ENCODE data around the gene SLC16A1. TPM values are rescaled to one million over a fixed set of nuclear protein-coding genes. Genes with fewer than 3 reads are reported as not detected.
"Not testable (repeated sequence)": the region's sequence is repeated elsewhere in the genome, so short reads cannot be mapped to it uniquely, and the experiment has no call there.

SLC16A1 gene
- total RNA-seq, 1 experiment from 2014 or later: 116 TPM

GRCh38 chr1:112887599-112888283 is 68.3 kb downstream of the SLC16A1 start:
- CTCF ChIA-PET: no interaction called here
- Histone ChIP-seq H3K4me2 (ENCODE audit: low read length) (no peak overlapping the region), H3K9me2 (replicated peaks; ENCODE audit: low read length) (no peaks in the 10 kb centered on the region), H3K9me3 (ENCODE audit: low read length) (no peaks in the 10 kb centered on the region), H3K27ac (ENCODE audit: low read length) (no peak overlapping the region), H3K4me3 (ENCODE audit: low read length) (no peak overlapping the region), H3K79me2 (ENCODE audit: low read length) (no peaks in the 10 kb centered on the region), H2AFZ (ENCODE audit: low read length) (no peak overlapping the region), H3K36me3 (ENCODE audit: low read depth, low read length) (no peaks in the 10 kb centered on the region), H3K27me3 (ENCODE audit: low read length) (no peaks in the 10 kb centered on the region), H3F3A (ENCODE audit: low read length, unreplicated experiment) (no peaks in the 10 kb centered on the region), H4K20me1 (ENCODE audit: low read length) (no peaks in the 10 kb centered on the region), H3K9ac (ENCODE audit: low read length) (no peak overlapping the region), H3K4me1 (ENCODE audit: insufficient read depth, low read length) (no peaks in the 10 kb centered on the region)
- no TSS peak for BruUV-seq (replicated peaks)
- DNase-seq (peak; percentile 9), ATAC-seq (peak; percentile 22; the same call in 1 of the 2 replicates)
- no peak for TF ChIP-seq EZH2phosphoT487 (IDR thresholded peaks at IDR 0.05; ENCODE audit: borderline replicate concordance, low read length)
- TF ChIP-seq EZH2 (IDR thresholded peaks at IDR 0.05; ENCODE audit: low read length, unreplicated experiment): no peak
- no peak for TF ChIP-seq CTCF (conservative IDR thresholded peaks at IDR 0.05; ENCODE audit: low read depth, low read length)
- POLR2A ChIA-PET (ENCODE audit: unreplicated experiment): no interaction called here
- intact Hi-C loops (cut with micrococcal nuclease): loop anchor here (10.0 kb wide), 1 partner anchor 187 kb away; the partner anchor contains the start of gene LRIG2

GRCh38 chr1:112884996-112885395 is 71.0 kb downstream of the SLC16A1 start:
- CTCF ChIA-PET; H3K4me3 ChIP-seq (ENCODE audit: low read length); H3K79me2 ChIP-seq (ENCODE audit: low read length); POLR2A ChIA-PET (ENCODE audit: unreplicated experiment); H3K27ac ChIP-seq (ENCODE audit: low read length); H3K4me1 ChIP-seq (ENCODE audit: insufficient read depth, low read length); H3F3A ChIP-seq (ENCODE audit: low read length, unreplicated experiment); H3K36me3 ChIP-seq (ENCODE audit: low read depth, low read length); H3K4me2 ChIP-seq (ENCODE audit: low read length); H2AFZ ChIP-seq (ENCODE audit: low read length); H4K20me1 ChIP-seq (ENCODE audit: low read length); H3K27me3 ChIP-seq (ENCODE audit: low read length); H3K9me3 ChIP-seq (ENCODE audit: low read length); H3K9ac ChIP-seq (ENCODE audit: low read length); DNase-seq; BruUV-seq (replicated peaks); ATAC-seq; H3K9me2 ChIP-seq (replicated peaks; ENCODE audit: low read length): not testable (repeated sequence)
- intact Hi-C loops (cut with micrococcal nuclease): loop anchor here (10.0 kb wide), 1 partner anchor 190 kb away; the partner anchor contains the start of gene LRIG2

GRCh38 chr1:112882271-112882744 is 73.7 kb downstream of the SLC16A1 start:
- Histone ChIP-seq H2AFZ (ENCODE audit: low read length) (no peak overlapping the region), H3K79me2 (ENCODE audit: low read length) (no peaks in the 10 kb centered on the region), H3K4me3 (ENCODE audit: low read length) (no peak overlapping the region), H3K9me3 (ENCODE audit: low read length) (no peaks in the 10 kb centered on the region), H3K27me3 (ENCODE audit: low read length) (no peaks in the 10 kb centered on the region), H3K4me1 (ENCODE audit: insufficient read depth, low read length) (peaks cover 6% of the 10 kb centered on the region), H4K20me1 (ENCODE audit: low read length) (no peaks in the 10 kb centered on the region), H3K4me2 (ENCODE audit: low read length) (no peak overlapping the region), H3K9me2 (replicated peaks; ENCODE audit: low read length) (no peaks in the 10 kb centered on the region), H3K36me3 (ENCODE audit: low read depth, low read length) (no peaks in the 10 kb centered on the region), H3K9ac (ENCODE audit: low read length) (no peak overlapping the region), H3F3A (ENCODE audit: low read length, unreplicated experiment) (no peaks in the 10 kb centered on the region), H3K27ac (ENCODE audit: low read length) (no peak overlapping the region)
- no peak for DNase-seq
- ChIA-PET POLR2A (ENCODE audit: unreplicated experiment) (interaction anchor here (1.0 kb wide), 1 partner anchor 74 kb away, joined by 3 read pairs; the partner anchor contains the start of gene SLC16A1), CTCF (interaction anchor here (0.7 to 1.2 kb wide), 2 partner anchors 160 to 190 kb away, joined by 3 to 9 read pairs; partner anchors contain the start of gene LRIG2)
- TF ChIP-seq EZH2phosphoT487 (IDR thresholded peaks at IDR 0.05; ENCODE audit: borderline replicate concordance, low read length) (no peak), CTCF (conservative IDR thresholded peaks at IDR 0.05; ENCODE audit: low read depth, low read length) (no peak), EZH2 (IDR thresholded peaks at IDR 0.05; ENCODE audit: low read length, unreplicated experiment) (no peak)
- no peak for ATAC-seq
- intact Hi-C loops (cut with micrococcal nuclease): loop anchor here (10.0 kb wide), 1 partner anchor 192 kb away; the partner anchor contains the start of gene LRIG2
- no TSS peak for BruUV-seq (replicated peaks)
